HAP-1 (cell line): Measurements from ENCODE around the gene SIPA1L3.

ENCODE experiments used
- DNase-seq, 2 experiments: peaks; one replicate each; pipeline ENCODE4 v3.0.0-alpha.2; 2016 to 2020; ENCODE audit warnings: low spot score in 2 of 2
- H3K27me3 ChIP-seq: fragments of 250-450 bp; sonication (Bioruptor Pico); 2 replicates; pipeline ENCODE4 v1.5.1; 2020; ENCODE audit warnings: low read depth, mild to moderate bottlenecking, moderate library complexity
- H3K36me3 ChIP-seq: fragments of 250-450 bp; sonication (Bioruptor Pico); replicated peaks from 2 replicates; pipeline ENCODE4 v1.5.1; 2020; ENCODE audit warnings: mild to moderate bottlenecking
- H3K4me1 ChIP-seq: fragments of 250-450 bp; sonication (Bioruptor Pico); 2 replicates; pipeline ENCODE4 v1.5.1; 2020; ENCODE audit warnings: mild to moderate bottlenecking
- H3K4me3 ChIP-seq: fragments of 250-450 bp; sonication (Bioruptor Pico); 2 replicates; pipeline ENCODE4 v1.5.1; 2020; ENCODE audit warnings: mild to moderate bottlenecking, moderate library complexity
- H3K9me3 ChIP-seq: fragments of 250-450 bp; sonication (Bioruptor Pico); 2 replicates; pipeline ENCODE4 v1.5.1; 2020; ENCODE audit warnings: mild to moderate bottlenecking, moderate library complexity
- in situ Hi-C: fragments of 300-500 bp; cut with MboI; formaldehyde crosslinking; loops from 3 replicates; pipeline ENCODE4 v1.14.3; 2020; ENCODE audit warnings: low sequenced_read_pairs, inconsistent platforms, mixed read lengths

The SIPA1L3 gene

DNA sequence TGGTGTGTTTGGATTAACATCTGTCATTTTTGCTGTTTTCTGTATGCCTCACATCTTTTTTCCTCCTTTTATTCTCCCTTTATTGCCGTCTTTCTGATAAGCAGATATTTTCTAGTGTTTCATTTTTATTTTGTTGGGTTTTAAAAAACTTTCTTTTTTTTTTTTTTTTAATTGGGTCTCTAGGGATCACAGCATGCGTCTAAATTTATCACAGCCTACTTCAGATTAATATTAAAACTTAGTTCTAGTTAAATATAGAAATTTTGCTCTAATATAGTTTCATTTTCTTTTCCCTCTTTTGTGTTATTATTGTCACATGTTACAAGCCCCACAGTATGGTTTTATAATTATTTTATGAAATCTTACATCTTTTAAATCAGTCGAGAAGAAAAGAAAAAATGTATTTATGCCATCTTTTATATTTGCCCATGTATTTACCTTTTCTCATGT lies 52.7 kb downstream of the SIPA1L3 start:
- Histone ChIP-seq H3K4me3 (no peak overlapping the region), H3K9me3 (peaks cover 7% of the 10 kb centered on the region), H3K4me1 (peaks cover 16% of the 10 kb centered on the region), H3K27me3 (no peaks in the 10 kb centered on the region), H3K36me3 (no peaks in the 10 kb centered on the region)
- in situ Hi-C loops = no loop called here
- no peak for DNase-seq

DNA sequence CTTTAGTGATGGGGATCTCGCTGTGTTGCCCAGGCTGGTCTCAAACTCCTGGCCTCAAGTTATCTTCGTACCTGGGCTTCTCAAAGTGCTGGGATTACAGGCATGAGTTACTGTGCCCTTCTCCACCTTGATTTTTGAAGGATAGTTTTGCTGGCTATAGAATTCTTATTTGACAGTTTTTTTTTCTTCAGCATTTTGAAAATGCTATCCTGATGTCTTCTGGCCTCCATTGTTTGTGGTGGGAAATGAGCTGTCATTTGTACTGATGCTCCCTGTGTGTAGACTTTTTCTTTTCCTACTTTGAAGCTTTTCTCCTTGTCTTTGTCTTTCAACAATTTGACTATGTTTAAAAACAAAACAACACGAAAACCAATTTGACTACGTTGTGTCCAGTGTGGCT lies 54.2 kb downstream of the SIPA1L3 start:
- in situ Hi-C loops = no loop called here

DNA sequence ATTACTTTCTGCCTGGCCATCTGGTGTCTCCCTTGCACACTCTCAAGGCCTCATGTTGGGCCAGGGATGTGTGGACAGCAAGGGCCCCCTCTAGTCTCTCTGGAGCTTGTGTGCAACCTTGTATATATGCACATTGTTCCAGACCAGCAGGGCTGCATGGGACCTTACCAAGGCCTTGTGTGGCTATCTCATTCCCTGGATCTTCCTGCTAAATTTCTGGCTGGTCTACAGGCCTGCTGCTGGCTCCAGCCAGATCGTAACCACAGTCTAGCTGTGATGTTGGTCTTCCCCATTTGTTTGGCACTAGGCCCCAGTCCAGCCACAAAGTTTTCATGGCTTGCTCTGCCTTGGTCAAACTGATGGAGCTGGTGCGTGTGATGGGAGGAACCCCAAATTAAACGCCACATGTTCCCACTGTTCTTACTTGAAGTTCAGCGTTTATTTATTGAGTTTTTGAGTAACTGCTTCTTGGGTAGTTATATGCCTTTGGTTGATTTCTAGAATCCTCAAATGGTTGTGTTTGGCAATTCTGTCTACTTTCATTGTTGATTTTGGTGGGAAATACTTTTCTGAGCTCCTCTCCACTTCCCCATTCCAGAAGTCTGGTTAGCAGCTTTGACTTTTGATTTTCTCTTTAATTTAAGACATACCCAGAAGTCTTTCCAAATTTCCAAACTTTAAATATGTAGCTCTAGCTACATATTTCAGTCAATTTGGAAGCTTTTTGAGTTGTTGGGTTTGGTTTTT lies 56.4 kb downstream of the SIPA1L3 start:
- in situ Hi-C loops = no loop called here
- Histone ChIP-seq H3K27me3 (no peaks in the 10 kb centered on the region), H3K4me1 (peaks cover 4% of the 10 kb centered on the region), H3K4me3 (no peak overlapping the region), H3K9me3 (peaks cover 6% of the 10 kb centered on the region), H3K36me3 (no peaks in the 10 kb centered on the region)
- DNase-seq = no peak

More for the DNA sequence above, 54.2 kb downstream of the SIPA1L3 start:
- H3K27me3 ChIP-seq = no peaks in the 10 kb centered on the region
- no peaks in the 10 kb centered on the region for H3K36me3 ChIP-seq
- H3K4me3 ChIP-seq = no peak overlapping the region
- no peak for DNase-seq
- H3K4me1 ChIP-seq = peaks cover 7% of the 10 kb centered on the region
- H3K9me3 ChIP-seq = peaks cover 7% of the 10 kb centered on the region

DNA sequence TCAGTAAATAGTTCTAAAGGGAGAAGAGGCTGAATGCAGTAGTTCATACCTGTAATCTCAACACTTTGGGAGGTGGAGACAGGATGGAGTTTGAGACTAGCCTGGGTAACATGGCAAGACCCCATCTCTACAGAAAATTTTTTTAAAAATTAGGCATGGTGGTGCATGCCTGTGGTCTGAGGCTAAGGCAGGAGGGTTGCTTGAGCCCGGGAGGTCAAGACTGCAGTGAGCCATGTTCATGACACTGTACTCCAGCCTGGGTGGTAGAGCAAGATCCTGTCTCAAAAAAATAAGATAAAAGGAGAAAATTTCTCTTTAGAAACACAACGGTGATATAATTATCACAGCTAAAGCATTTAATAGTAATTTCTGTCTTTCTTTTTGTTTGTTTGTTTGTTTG lies 57.1 kb downstream of the SIPA1L3 start:
- H3K9me3 ChIP-seq = peaks cover 5% of the 10 kb centered on the region; the same call in 1 of the 2 replicates
- H3K4me3 ChIP-seq = no peak overlapping the region
- in situ Hi-C loops = no loop called here
- no peaks in the 10 kb centered on the region for H3K27me3 ChIP-seq
- no peaks in the 10 kb centered on the region for H3K36me3 ChIP-seq
- no peak for DNase-seq
- peaks cover 3% of the 10 kb centered on the region for H3K4me1 ChIP-seq

DNA sequence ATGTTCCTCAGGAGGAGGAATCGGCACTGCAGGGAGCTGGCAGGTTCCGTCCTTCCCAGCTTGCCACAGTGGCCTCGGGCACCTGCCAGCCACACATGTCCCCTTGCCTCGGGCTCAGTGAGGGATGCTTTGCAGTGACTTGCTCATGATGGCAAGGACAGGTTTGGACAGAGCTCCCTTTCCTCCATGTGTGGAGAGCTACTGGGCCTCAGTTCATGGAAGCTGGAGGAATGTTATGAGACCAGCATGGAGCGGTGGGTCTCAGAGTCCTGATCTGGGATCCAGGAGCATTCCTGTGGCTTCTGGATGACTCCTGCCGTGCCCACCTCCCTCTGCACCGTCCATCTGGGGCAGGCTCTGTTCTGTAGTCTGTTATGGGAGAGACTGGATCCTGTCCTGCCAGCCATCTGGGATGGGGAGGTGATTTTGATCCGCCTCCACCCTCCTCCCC lies 59.2 kb downstream of the SIPA1L3 start:
- in situ Hi-C loops = no loop called here
- no peak for DNase-seq
- Histone ChIP-seq H3K27me3 (no peaks in the 10 kb centered on the region), H3K9me3 (peaks cover 2% of the 10 kb centered on the region; the same call in 1 of the 2 replicates), H3K36me3 (no peaks in the 10 kb centered on the region), H3K4me1 (no peaks in the 10 kb centered on the region), H3K4me3 (no peak overlapping the region)

DNA sequence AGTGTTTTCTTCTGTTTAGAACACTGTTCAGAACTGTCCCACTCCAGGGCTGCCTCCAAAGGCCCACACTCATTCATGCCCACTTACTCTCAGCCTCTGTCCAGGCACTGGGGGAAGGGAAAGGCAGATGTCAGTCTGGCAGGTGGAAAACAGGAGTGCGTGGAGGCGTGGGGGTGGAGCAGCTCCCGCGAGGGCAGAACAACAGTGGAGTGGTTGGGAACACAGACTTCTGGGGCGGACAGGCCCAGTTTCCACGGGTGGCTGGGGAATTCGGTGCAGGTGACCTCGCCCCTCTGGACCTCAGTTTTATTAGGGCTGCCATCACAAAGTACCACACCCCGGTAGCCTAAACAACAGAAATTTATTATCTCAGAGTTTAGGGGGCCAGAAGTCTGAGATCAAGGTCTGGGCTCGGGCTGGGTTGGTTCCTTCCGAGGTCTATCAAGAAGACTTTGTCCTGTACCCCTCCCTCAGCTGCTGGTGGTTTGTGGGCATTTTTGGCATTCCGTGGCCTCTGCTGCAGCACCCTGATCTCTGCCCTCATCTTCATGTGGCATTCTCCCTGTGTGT lies 59.7 kb downstream of the SIPA1L3 start:
- no peaks in the 10 kb centered on the region for H3K36me3 ChIP-seq
- H3K4me3 ChIP-seq = no peak overlapping the region
- DNase-seq = no peak
- no peaks in the 10 kb centered on the region for H3K4me1 ChIP-seq
- in situ Hi-C loops = no loop called here
- H3K9me3 ChIP-seq = no peaks in the 10 kb centered on the region
- H3K27me3 ChIP-seq = no peaks in the 10 kb centered on the region

DNA sequence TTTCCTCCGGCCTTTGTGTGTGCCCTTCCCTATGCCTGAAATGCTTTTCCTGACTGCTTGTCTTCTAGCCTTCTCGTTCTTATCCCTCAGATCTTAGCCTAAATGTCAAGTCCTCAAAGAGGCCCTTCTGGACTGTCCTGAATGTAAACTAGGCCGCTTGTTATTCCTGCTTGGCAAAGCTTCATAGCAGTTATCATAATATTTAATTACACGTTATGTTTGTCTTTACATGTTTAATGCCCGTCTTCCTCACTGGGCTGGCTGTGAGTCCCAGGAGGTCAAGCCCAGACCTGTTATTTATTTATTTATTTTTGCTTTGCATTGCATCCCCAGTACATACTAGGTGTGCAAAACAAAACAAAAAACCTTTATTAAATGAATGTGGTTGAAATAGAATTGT lies 62.7 kb downstream of the SIPA1L3 start:
- Histone ChIP-seq H3K4me3 (no peak overlapping the region), H3K9me3 (no peaks in the 10 kb centered on the region), H3K4me1 (no peaks in the 10 kb centered on the region), H3K36me3 (no peaks in the 10 kb centered on the region), H3K27me3 (no peaks in the 10 kb centered on the region)
- in situ Hi-C loops = no loop called here
- DNase-seq = no peak

DNA sequence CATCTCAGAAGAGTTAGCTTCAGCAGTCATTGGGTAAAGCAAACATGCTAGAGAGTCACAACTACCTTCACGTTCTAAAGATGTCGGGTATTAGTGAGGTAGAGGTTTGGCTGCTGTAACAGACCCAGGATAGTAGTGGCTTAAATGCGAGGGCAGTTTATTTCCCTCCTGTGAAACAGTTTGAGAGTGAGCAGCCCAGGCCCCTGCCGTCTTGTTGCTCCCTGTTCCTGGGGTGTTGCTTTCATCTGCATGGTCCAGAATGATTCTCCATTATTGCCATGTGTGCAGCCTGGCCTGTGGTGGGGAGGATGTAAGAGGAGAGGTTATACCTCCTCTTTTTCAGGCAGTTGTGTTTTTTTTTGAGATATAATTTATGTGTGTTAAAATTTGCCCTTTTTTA lies 63.7 kb downstream of the SIPA1L3 start:
- DNase-seq = no peak
- H3K4me3 ChIP-seq = no peak overlapping the region
- H3K4me1 ChIP-seq = no peaks in the 10 kb centered on the region
- H3K27me3 ChIP-seq = no peaks in the 10 kb centered on the region
- no peaks in the 10 kb centered on the region for H3K9me3 ChIP-seq
- no peaks in the 10 kb centered on the region for H3K36me3 ChIP-seq
- in situ Hi-C loops = no loop called here

DNA sequence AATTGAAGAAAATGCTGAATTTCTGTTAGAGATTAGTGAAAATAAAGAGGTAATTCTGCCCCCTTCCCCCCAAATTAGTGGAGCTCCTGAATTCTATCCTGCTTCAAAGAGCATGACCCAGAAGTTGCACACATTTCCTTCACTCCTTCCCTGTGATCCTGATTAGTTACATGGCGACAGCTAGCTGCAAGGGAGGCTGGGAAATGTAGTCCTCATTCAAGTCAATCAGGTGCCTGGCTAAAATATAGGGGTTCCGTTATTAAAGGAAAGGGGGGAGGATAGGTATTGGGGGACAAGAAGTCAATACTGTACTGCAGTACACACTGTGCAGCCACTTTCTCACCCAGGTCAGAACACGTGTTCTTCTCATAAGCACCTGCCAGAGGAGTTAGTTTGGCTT lies 65.8 kb downstream of the SIPA1L3 start:
- Histone ChIP-seq H3K4me3 (no peak overlapping the region), H3K36me3 (no peaks in the 10 kb centered on the region), H3K27me3 (no peaks in the 10 kb centered on the region), H3K9me3 (no peaks in the 10 kb centered on the region), H3K4me1 (peaks cover 5% of the 10 kb centered on the region)
- no peak for DNase-seq
- in situ Hi-C loops = no loop called here

DNA sequence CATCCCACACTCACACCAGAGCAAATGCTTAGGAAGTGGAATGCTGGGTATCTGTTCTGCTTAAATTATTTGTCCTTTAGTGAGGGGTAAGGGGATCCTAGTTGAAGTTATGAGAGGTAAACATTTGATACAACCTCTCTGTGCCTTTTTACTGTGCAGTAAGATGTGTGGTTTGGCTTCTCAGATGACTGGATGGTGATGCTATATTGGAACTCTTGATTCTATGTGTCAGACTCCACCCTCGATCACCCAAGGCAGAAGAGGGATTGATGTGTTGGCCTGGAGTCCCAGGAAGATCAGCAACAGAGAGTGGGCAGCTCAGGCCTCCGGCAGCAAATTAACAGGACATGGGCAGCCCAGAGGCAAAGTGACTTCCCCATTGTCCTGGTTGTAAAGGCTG lies 66.7 kb downstream of the SIPA1L3 start:
- no peak for DNase-seq
- in situ Hi-C loops = no loop called here
- Histone ChIP-seq H3K27me3 (no peaks in the 10 kb centered on the region), H3K4me1 (peaks cover 12% of the 10 kb centered on the region), H3K36me3 (no peaks in the 10 kb centered on the region), H3K4me3 (no peak overlapping the region), H3K9me3 (no peaks in the 10 kb centered on the region)

DNA sequence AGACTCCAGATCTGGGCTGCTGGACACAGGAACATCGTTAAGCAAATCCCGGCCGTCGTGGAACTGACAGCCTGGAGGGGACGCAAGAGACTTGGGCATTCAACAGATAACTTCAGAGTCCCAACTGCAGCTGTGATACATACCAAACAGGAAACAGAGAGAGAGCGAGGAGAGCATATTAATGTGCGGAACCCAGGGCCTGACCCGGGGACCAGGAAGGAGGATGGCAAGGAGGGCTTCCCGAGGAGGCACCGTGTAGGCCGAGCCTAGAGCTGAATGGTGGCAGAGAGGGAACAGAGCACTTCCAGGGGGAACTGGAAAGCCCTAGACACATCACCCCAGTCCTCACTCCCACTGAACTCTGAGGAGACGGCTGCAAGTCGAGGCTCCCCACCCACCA lies 68.1 kb downstream of the SIPA1L3 start:
- peaks cover 15% of the 10 kb centered on the region for H3K4me1 ChIP-seq
- no peak for DNase-seq
- no peaks in the 10 kb centered on the region for H3K9me3 ChIP-seq
- no peaks in the 10 kb centered on the region for H3K27me3 ChIP-seq
- in situ Hi-C loops = no loop called here
- no peaks in the 10 kb centered on the region for H3K36me3 ChIP-seq
- H3K4me3 ChIP-seq = no peak overlapping the region

DNA sequence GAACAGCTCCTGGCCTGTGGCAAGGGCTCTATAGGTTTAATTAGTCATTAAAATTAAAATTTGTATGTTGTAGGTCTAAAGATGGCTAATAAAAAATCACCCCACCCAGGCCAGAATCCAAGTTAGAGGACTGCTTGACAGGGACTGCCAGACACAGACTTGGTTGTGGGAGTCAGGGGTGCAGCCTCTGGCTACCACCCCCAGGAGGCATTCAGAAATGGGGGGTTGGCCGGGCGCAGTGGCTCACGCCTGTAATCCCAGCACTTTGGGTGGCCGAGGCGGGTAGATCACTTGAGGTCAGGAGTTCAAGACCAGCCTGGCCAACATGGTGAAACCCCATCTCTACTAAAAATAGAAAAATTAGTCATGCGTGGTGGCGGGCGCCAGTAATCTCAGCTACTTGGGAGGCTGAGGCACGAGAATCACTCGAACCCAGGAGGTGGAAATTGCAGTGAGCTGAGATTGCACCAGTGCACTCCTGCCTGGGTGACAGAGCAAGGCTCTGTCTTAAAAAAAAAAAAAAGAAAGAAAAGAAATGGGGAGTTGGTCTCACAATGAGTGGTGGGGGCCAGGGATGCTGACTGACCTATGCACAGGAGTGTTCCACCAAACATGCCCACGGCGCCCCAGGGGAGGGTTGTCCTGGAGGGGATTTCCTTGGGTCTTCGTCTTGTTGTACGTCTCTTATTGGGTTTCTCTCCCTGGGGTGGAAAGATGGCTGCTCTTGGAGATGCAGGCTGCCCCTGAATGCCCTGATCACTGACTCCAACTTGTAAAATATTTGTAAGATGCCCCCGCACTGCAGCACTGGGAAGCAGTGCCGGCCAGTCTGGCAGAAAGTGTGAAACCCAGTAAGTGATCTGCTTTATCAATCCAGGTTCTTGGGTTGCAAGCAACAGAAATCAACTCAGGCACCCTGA lies 68.8 kb downstream of the SIPA1L3 start:
- DNase-seq = no peak
- Histone ChIP-seq H3K9me3 (no peaks in the 10 kb centered on the region), H3K36me3 (no peaks in the 10 kb centered on the region), H3K4me1 (peaks cover 15% of the 10 kb centered on the region), H3K27me3 (no peaks in the 10 kb centered on the region), H3K4me3 (no peak overlapping the region)
- in situ Hi-C loops = no loop called here

DNA sequence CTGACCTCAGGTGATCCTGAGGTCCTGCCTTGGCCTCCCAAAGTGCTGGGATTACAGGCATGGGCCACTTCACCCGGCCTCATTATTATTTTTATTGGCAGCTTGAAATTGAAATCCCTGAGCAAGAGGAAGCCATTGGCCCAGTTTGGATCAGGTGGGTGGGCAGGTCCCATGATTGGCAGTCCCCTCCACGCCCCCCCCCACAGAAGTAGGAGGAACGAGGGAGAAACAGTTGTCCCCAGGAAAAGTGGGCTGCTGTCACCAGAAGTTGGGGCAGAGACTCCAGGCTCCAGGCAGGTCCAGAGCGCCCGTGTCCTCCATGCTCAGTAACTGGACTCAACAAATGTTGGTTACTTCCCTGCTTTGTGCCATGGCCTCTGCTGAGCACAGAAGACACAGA lies 70.4 kb downstream of the SIPA1L3 start:
- peak in 1 of 2 experiments; percentile 21 for DNase-seq
- no peaks in the 10 kb centered on the region for H3K36me3 ChIP-seq
- in situ Hi-C loops = no loop called here
- no peaks in the 10 kb centered on the region for H3K27me3 ChIP-seq
- H3K4me3 ChIP-seq = no peak overlapping the region
- peaks cover 15% of the 10 kb centered on the region for H3K4me1 ChIP-seq
- H3K9me3 ChIP-seq = no peaks in the 10 kb centered on the region

DNA sequence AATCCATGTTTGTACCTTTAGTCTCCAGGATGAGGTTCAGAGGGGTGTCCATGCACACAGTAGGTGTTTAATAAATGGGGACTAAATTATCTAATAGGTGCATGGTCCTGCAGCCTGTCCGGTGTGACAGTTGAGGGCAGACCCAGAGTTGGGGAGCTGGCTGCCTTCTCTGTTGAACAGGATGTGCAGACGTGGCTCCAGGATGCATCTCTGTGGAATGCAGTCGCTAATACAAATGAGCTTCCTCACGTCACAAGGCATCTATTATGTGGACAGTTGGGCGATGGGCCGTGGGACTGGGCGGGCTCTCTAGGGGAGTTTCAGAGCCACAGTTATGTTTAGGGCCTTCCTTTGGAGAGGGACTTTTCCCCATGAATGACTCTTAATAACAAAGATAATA lies 71.0 kb downstream of the SIPA1L3 start:
- Histone ChIP-seq H3K36me3 (no peaks in the 10 kb centered on the region), H3K9me3 (no peaks in the 10 kb centered on the region), H3K4me3 (no peak overlapping the region), H3K27me3 (no peaks in the 10 kb centered on the region), H3K4me1 (peaks cover 15% of the 10 kb centered on the region)
- peak in 1 of 2 experiments; percentile 77 for DNase-seq
- in situ Hi-C loops = no loop called here
